Stomach smooth muscle (tissue), 2 donors: ENCODE measurements around the gene GP2.

Experiments used
- H3K27ac ChIP-seq: one replicate; pipeline ENCODE4 v1.7.0; 2013; ENCODE audit warnings: mild to moderate bottlenecking, low read length, inconsistent platforms
- H3K27me3 ChIP-seq, 2 donors: one replicate each; pipeline ENCODE4 v1.7.0; 2013; ENCODE audit warnings: low read length in 2 of 2; ENCODE audit not compliant: insufficient read depth in 2 of 2, control insufficient read depth in 1 of 2
- H3K36me3 ChIP-seq, 2 donors: one replicate each; pipeline ENCODE4 v1.7.0; 2013; ENCODE audit warnings: low read length in 2 of 2; ENCODE audit not compliant: control insufficient read depth in 2 of 2, insufficient read depth in 2 of 2
- H3K4me1 ChIP-seq: one replicate; pipeline ENCODE4 v1.7.0; 2013; ENCODE audit warnings: low read length; ENCODE audit not compliant: control insufficient read depth, insufficient read depth
- H3K4me3 ChIP-seq, 2 donors: one replicate each; pipeline ENCODE4 v1.7.0; 2013; ENCODE audit warnings: low read length in 2 of 2
- H3K9ac ChIP-seq, 2 donors: one replicate each; pipeline ENCODE4 v1.7.0; 2013; ENCODE audit warnings: low read length in 2 of 2, mild to moderate bottlenecking in 1 of 2
- H3K9me3 ChIP-seq, 2 donors: one replicate each; pipeline ENCODE4 v1.7.0; 2013; ENCODE audit warnings: low read length in 2 of 2; ENCODE audit not compliant: control insufficient read depth in 2 of 2
- donor health status: healthy.
- donor health status: Pancreatic carcinoma.

GP2 gene

DNA sequence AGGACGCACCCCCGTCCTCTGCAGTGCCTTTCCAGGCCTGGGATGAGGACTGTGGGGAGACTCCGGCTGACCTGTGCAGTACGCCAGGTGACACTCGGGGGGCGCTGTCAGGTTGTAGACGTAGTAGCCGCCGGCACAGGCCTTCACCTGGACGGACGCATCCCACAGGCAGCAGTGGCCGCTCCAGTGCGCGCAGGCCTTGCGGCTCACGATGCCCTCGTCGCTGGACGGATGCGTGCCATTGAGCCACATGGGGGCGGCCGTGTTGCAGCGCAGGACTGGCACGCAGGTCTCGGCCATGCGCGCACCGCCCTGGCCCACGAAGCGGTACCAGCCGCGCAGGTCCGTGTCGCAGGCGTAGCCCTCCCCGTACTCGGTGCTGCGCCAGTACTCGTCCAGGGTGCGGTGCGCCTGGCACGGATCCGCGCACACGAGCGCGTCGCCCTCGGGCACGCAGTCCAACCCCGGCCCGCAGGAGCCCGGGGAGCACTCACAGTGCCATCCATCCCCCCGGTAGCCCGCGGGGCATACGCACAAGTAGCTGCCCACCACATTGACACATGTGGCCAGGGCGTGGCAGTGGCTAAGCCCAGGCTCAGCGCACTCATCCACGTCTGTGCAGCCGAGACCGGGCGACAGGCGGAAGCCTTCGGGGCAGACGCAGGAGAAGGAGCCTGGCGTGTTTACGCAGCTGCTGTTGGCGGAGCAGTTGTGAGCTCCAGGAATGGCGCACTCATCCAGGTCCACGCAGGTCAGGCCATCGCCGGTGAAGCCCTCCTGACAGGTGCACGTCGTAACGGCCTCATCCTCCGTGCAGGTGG, 21.3 kb upstream of the GP2 start:
- H3K4me1 ChIP-seq: peaks cover 3% of the 10 kb centered on the region
- no peak overlapping the region for H3K4me3 ChIP-seq
- no peak overlapping the region for H3K27ac ChIP-seq
- peaks cover 5% of the 10 kb centered on the region in 2 donors for H3K27me3 ChIP-seq
- H3K9me3 ChIP-seq: no peaks in the 10 kb centered on the region
- no peaks in the 10 kb centered on the region for H3K36me3 ChIP-seq
- no peak overlapping the region for H3K9ac ChIP-seq

DNA sequence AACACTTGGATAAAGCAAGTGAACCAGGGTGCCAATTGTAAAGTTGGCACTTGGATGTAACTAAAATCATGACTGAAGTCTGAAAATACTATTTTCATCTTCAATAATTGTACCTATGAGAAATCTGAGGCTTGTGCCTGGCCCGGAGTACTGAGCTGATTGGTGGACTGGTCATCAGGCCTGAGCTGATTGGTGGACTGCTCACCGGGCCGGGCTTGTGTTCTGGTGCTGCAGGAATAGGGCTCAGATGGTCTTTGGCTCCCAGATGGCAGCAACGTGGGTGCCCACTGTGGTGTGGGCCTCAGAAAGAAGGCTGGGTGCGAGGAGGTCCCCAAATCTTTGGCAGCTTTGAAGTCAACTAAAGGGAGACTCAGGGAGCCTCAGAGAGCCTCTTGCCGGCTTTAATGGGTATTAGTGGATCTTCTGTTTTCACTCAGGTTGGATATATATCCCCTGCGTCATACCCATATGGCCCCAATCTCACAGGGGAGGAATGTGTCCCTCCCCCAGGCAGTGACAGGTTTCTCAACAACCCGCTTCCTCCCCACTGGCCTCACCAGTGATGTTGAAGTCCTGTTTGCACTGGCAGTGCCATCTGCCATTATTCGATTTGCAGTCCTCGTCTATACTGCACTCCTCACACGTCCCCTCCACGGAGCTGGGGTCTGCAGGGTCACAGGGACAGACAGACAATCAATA, 20.5 kb upstream of the GP2 start:
- H3K9ac ChIP-seq: no peak overlapping the region
- H3K4me1 ChIP-seq: peaks cover 3% of the 10 kb centered on the region
- H3K9me3 ChIP-seq: no peaks in the 10 kb centered on the region
- no peak overlapping the region for H3K27ac ChIP-seq
- H3K27me3 ChIP-seq: peaks cover 5% of the 10 kb centered on the region in 2 donors
- no peak overlapping the region for H3K4me3 ChIP-seq
- no peaks in the 10 kb centered on the region for H3K36me3 ChIP-seq

DNA sequence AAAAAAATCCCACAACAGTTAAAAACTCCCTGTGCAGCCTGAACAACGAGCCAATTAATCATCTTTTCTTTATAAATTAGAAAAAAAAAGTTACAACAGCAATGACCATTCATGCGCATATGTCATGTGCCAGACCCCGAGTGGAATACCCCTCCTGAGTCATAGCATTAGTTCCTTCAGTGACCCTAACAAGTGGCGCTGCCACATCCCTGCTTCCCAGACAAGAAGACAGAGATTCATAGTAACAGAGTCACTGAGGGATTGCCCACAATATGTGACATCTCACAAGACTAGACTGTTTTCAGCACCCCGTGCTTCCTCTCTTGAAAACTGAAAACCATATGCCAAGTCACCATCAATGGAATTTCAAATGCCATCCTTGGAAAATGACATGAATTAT, 17.3 kb upstream of the GP2 start:
- Histone ChIP-seq H3K27ac (no peak overlapping the region), H3K4me1 (peaks cover 3% of the 10 kb centered on the region), H3K27me3 (peaks cover 5% of the 10 kb centered on the region in 2 donors), H3K9me3 (no peaks in the 10 kb centered on the region), H3K36me3 (no peaks in the 10 kb centered on the region), H3K9ac (no peak overlapping the region), H3K4me3 (no peak overlapping the region)

DNA sequence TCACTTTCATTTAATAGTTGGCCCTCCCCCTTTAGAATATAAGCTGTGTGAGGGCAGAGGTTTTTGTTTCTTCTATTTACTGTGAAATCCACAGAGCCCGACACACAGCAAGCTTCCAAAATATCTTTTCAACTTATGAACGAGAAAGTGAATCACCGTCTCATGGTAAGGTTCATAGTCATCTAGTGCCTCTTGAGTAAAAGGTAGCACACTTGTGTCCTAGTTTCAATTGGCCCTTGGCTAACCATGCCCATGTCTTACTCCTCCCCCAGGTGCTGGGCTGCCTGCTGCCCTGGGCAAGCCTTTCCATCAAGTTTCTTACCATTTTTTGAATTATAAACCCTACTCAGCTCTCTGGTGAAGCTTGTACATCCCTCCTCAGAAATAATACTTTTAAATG, 12.4 kb upstream of the GP2 start:
- no peak overlapping the region for H3K4me3 ChIP-seq
- H3K36me3 ChIP-seq: no peaks in the 10 kb centered on the region
- H3K27me3 ChIP-seq: peaks cover 2 to 3% of the 10 kb centered on the region in 2 donors
- no peaks in the 10 kb centered on the region for H3K4me1 ChIP-seq
- no peak overlapping the region for H3K9ac ChIP-seq
- no peak overlapping the region for H3K27ac ChIP-seq
- no peaks in the 10 kb centered on the region for H3K9me3 ChIP-seq

DNA sequence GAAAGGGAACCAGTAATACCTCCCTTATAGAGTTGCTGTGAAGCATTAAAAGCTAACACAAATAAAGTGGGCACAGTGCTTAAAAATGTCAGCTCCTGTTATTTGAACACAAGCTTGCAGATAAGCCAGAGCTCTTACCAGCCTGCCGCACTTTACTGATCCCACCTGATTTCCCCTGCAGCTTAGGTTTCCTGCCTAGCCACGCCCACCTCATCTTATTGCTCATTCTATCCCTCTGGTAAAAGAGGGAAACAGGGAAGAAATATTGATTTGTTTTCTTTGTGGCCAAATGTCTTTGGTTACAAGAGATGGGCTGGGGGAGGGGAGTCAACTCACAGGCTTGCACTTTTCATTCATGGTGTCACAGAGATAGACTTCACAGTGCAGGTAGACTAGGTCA, 9.6 kb upstream of the GP2 start:
- Histone ChIP-seq H3K27me3 (peaks cover 3 to 9% of the 10 kb centered on the region in 2 donors), H3K4me3 (no peak overlapping the region), H3K9me3 (no peaks in the 10 kb centered on the region), H3K27ac (no peak overlapping the region), H3K4me1 (no peaks in the 10 kb centered on the region), H3K36me3 (no peaks in the 10 kb centered on the region), H3K9ac (no peak overlapping the region)

DNA sequence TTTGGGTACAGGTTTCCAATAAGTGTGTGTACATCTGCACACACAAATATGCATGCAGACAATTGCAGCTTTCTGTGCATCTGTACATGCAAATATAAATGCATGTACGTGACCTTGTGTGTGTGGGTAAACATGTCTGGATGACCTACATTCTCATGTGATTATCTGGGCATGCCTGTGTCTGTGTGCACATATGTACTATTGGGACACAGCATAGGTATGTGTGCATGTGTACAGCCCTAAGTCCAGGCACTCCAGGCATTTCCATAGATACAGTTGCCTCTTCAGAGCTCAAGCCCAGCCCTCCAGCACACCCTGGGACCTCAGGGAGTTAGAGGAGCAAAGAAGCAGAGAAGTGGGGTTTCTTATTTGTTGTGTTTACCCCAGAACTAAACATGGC, 7.1 kb upstream of the GP2 start:
- H3K36me3 ChIP-seq: no peaks in the 10 kb centered on the region
- no peak overlapping the region for H3K4me3 ChIP-seq
- H3K27ac ChIP-seq: no peak overlapping the region
- H3K9me3 ChIP-seq: no peaks in the 10 kb centered on the region
- H3K9ac ChIP-seq: no peak overlapping the region
- peaks cover 3 to 10% of the 10 kb centered on the region in 2 donors for H3K27me3 ChIP-seq
- no peaks in the 10 kb centered on the region for H3K4me1 ChIP-seq

DNA sequence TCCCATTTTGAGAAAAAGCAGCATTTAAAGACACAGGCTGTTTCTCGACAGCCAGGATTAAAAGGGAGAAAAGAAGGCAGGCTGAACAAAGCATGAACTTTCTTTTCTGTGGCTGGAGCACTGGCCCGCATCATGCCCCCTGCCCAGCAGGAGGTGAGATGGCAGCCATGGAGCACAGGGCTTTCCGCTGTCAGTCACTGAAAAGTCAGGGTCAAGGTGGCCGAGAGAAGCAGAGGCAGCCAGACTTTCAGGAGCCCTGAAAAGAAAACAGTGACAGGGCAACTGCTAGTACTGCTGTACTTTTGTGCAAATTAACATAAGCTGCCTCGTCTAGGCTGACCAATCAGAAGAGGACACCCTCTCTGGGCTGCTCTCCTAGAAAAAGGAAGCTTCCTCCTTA, 5.8 kb upstream of the GP2 start:
- Histone ChIP-seq H3K4me1 (no peaks in the 10 kb centered on the region), H3K27me3 (peaks cover 3 to 10% of the 10 kb centered on the region in 2 donors), H3K9ac (no peak overlapping the region), H3K9me3 (no peaks in the 10 kb centered on the region), H3K4me3 (no peak overlapping the region), H3K36me3 (no peaks in the 10 kb centered on the region), H3K27ac (no peak overlapping the region)

DNA sequence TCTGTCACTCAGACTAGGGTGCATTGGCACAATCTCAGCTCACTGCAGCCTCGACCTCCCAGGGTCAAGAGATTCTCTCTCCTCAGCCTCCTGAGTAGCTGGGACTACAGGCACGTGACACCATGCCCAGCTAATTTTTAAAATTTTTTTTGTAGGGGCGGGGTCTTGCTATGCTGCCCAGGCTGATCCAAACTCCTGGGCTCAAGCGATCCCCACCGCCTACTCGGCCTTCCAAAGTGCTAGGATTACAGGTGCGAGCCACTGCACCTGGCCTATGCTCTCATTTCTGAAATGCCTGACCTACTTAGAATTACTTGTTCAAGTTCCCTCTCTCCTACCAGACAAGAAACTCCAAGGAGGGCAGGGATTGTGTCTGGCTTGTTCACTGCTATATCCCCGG, 5.1 kb upstream of the GP2 start:
- no peak overlapping the region for H3K9ac ChIP-seq
- H3K4me3 ChIP-seq: no peak overlapping the region
- no peaks in the 10 kb centered on the region for H3K9me3 ChIP-seq
- no peaks in the 10 kb centered on the region for H3K36me3 ChIP-seq
- peaks cover 3 to 10% of the 10 kb centered on the region in 2 donors for H3K27me3 ChIP-seq
- H3K27ac ChIP-seq: no peak overlapping the region
- H3K4me1 ChIP-seq: no peaks in the 10 kb centered on the region

DNA sequence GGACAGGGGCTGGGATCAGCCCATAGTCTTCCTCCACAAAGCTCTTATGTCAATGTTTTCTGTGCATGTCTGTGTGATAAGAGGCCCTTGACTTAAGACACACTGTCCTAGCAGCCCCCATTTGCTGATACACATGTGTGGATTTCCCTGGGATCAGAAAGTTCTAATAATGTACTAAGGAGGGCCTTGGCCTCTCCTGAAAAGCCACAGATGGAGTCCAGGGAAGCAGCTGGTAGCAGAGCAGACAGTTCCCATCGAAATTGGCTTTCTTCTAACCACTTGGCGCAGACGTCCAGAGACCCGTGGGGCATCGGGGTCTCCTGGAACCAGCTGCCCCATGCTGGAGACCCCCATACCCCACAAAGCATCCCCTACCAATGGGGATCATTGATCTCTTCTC, 4.3 kb upstream of the GP2 start:
- Histone ChIP-seq H3K27me3 (peaks cover 0 to 9% of the 10 kb centered on the region in 2 donors), H3K9me3 (peaks cover 0 to 3% of the 10 kb centered on the region in 2 donors), H3K36me3 (no peaks in the 10 kb centered on the region), H3K27ac (no peak overlapping the region), H3K4me1 (no peaks in the 10 kb centered on the region), H3K4me3 (no peak overlapping the region), H3K9ac (no peak overlapping the region)

DNA sequence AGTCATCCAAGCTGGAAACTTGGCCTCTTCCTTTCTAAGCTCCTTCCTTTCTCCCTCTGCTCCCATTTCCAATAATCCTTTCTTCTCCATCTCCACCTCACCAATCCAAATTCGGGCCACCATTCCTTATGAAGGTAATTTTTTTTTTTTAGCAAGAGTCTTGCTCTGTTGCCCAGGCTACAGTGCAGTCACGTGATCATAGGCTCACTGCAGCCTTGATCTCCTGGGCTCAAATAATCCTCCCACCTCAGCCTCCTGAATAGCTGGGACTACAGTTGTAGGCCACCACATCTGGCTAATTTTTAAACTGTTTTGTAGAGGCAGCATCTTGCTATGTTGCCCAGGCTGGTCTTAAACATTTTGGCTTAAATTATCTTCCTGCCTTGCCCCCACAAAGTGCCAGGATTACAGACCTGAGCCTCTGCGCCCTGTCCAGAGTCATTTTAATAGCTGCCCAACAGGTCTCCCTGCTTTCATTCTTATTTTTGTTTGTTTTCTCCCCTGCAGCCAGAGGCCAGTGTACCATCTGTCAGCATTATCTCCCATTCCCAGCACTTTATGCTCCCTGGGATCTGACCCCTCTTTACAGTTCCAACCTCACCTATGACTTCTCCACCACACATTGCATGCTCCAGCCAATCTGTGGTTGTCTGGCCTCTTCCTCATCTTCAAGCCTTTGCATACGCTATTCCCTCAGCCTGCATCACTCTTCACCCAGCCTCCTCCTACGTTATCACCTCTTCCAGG, 2.3 kb upstream of the GP2 start:
- Histone ChIP-seq H3K27me3 (peaks cover 0 to 9% of the 10 kb centered on the region in 2 donors), H3K9me3 (peaks cover 0 to 3% of the 10 kb centered on the region in 2 donors), H3K27ac (no peak overlapping the region), H3K36me3 (no peaks in the 10 kb centered on the region), H3K9ac (no peak overlapping the region), H3K4me1 (no peaks in the 10 kb centered on the region), H3K4me3 (no peak overlapping the region)
